Activated CD4-positive, alpha-beta T cell treated with anti-CD3 and anti-CD28 coated beads, Interleukin-2, amount 10 ng/mL, durations not matched to agents 24 days and 14 days (primary cell): ENCODE measurements around the gene HOXB9. TPM values are rescaled to one million over a fixed set of nuclear protein-coding genes. Genes with fewer than 3 reads are reported as not detected.

Experiments
- DNase-seq: peaks from one replicate; pipeline ENCODE4 v3.0.0; 2022
- H3K27ac Mint-ChIP-seq: one replicate; pipeline ENCODE4 v1.8.0; 2022; ENCODE audit warnings: mild to moderate bottlenecking, mixed read lengths
- H3K27me3 Mint-ChIP-seq: one replicate; pipeline ENCODE4 v1.8.0; 2022; ENCODE audit warnings: mixed read lengths
- H3K36me3 Mint-ChIP-seq: one replicate; pipeline ENCODE4 v1.8.0; 2022; ENCODE audit warnings: low read depth, mild to moderate bottlenecking, mixed read lengths
- H3K4me1 Mint-ChIP-seq: one replicate; pipeline ENCODE4 v1.8.0; 2021; ENCODE audit warnings: mixed read lengths
- H3K4me3 Mint-ChIP-seq: one replicate; pipeline ENCODE4 v1.8.0; 2022; ENCODE audit warnings: mild to moderate bottlenecking, moderate library complexity, mixed read lengths
- H3K9me3 Mint-ChIP-seq: one replicate; pipeline ENCODE4 v1.8.0; 2021; ENCODE audit warnings: mixed read lengths
- intact Hi-C: fragments of 100-400 bp; cut with micrococcal nuclease; formaldehyde crosslinking; loops from one replicate; pipeline ENCODE4 v1.15.1; 2023
- total RNA-seq: library from RNA; stranded (reverse); gene quantifications from 2 replicates; pipeline ENCODE4 v1.2.3, GENCODE V29; 2022

HOXB9 gene
- total RNA-seq, 1 donor from 2014 or later = 0.30 TPM

DNA sequence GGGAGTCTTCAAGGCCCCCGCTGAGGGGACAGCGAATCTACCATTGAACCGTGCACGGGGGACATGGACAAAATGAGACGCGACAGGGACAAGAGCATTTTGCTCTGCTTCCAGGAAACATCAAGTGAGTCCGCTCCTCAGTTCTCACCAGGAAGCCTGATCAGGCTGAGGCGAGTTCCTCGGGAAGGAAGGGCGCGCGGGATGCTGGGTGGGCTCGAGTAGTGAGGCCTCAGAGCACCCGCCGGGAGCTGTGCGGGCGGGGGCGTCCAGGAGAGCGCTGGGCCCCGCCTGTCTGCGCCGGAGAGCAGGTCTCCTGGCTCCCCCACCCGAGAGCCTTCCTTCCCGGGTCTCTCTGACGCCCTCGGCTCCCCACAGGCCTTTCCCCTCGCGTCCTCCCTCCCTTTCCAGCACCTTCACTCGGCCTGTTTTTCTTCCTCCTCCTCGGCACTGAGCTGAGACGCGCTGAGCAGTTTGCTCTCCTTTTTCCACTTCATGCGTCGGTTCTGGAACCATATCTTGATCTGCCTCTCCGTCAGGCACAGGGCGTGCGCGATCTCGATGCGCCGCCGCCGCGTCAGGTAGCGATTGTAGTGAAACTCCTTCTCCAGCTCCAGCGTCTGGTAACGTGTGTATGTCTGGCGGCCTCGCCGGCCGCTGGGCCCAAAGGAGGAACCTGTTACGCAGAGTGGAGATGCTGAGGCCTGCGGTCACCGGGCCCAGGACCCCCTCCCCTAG lies 30.0 kb downstream of the HOXB9 start:
- peak overlapping the region; percentile 71 for H3K4me3 Mint-ChIP-seq
- intact Hi-C loops = loop anchor here (2.0 to 10.0 kb wide), 5 partner anchors 15 to 491 kb away; partner anchors contain the start of genes CBX1, HOXB7, PRAC1 and PRAC2

GRCh38 chr17:48595278-48595999 lies 30.7 kb downstream of the HOXB9 start:
- H3K4me1 Mint-ChIP-seq = peaks cover 39% of the 10 kb centered on the region
- intact Hi-C loops = loop anchor here (5.0 to 10.0 kb wide), 4 partner anchors 127 to 491 kb away; partner anchors contain the start of genes CBX1, PRAC1, PRAC2 and SNX11
- peak overlapping the region; percentile 31 for H3K4me3 Mint-ChIP-seq
- H3K27ac Mint-ChIP-seq = no peak overlapping the region
- no peaks in the 10 kb centered on the region for H3K36me3 Mint-ChIP-seq
- peaks cover 87% of the 10 kb centered on the region for H3K27me3 Mint-ChIP-seq
- no peak for DNase-seq
- H3K9me3 Mint-ChIP-seq = no peaks in the 10 kb centered on the region

More for the DNA sequence above, 30.0 kb downstream of the HOXB9 start:
- peaks cover 89% of the 10 kb centered on the region for H3K27me3 Mint-ChIP-seq
- DNase-seq = peak; percentile 85
- H3K36me3 Mint-ChIP-seq = no peaks in the 10 kb centered on the region
- H3K4me1 Mint-ChIP-seq = peaks cover 42% of the 10 kb centered on the region
- H3K27ac Mint-ChIP-seq = no peak overlapping the region
- H3K9me3 Mint-ChIP-seq = no peaks in the 10 kb centered on the region

DNA sequence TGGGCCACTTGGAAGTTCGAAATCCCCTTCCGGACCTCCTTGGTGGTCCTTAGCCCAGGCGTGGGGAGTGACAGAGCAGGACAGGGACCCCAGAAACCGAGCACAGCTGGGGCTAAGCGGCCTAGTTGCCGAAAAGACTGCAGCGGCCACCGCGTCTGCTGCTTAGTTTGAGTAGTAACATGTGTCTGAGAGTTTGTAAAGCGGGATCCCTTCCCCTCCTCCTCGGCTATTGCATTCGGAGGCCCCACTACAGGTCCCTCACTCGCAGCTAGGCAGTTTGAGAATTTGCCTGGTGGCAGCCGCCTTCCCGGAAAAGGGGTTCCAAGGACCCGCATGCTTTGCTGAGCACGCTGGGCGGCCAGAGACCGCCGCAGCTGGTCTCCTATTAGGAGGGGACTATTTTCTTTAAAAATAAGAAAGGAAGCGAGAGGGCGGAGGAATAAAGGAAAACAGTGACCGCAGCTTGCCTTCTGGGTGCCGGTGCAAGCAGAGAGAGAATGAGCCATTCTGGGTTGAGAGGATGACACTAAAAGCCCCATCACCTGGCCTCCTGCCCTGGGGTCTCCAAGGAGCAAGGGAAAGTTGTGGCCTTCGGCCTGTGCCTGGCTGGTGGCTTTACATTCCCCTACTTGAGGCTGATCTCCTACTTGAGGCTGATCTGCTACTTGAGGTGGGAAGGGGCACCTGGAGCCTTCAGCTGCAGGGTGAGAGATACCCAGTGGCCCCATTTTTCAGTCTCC lies 31.4 kb downstream of the HOXB9 start:
- intact Hi-C loops = loop anchor here (1.0 to 10.0 kb wide), 6 partner anchors 33 to 490 kb away; partner anchors contain the start of genes CBX1, HOXB9, PRAC1 and PRAC2
- no peak for DNase-seq
- peaks cover 42% of the 10 kb centered on the region for H3K4me1 Mint-ChIP-seq
- peaks cover 87% of the 10 kb centered on the region for H3K27me3 Mint-ChIP-seq
- no peaks in the 10 kb centered on the region for H3K36me3 Mint-ChIP-seq
- H3K9me3 Mint-ChIP-seq = no peaks in the 10 kb centered on the region
- H3K27ac Mint-ChIP-seq = no peak overlapping the region
- H3K4me3 Mint-ChIP-seq = no peak overlapping the region

DNA sequence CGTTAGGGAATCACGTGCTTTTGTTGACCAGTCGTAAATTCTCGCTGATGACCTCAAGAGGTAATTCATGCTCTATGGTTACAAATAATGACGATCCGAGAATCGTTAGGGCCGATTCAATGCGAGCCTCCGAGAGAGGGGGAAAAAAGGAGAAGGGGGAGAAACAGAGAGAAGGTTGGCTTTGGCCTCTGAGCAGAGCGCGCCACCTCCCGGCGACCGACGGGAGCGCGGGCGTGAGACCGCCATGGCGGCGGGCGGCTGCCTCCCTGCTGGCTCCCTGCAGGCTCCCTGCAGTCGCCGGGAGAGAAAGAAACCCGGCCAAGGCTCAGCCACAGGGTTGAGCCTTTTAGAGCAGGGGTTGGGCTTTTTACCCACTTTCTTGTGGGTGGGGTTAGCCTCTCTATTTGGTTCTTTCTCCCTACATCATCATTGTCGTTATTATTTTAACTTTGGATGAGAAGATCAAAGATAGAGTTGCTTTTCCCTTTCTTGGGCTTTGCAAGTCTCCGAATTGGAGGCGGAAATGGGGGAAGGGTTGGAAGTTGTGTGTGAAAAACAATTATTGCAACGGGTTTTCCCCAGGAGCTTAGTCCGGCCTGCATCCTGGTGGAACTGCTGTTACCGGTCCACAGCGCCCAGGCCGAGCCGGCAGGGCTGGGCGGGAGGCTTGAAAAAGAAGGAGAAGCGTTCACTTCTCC lies 32.2 kb downstream of the HOXB9 start:
- Mint-ChIP-seq H3K27ac (no peak overlapping the region), H3K27me3 (peaks cover 87% of the 10 kb centered on the region), H3K4me3 (peak overlapping the region; percentile 85), H3K36me3 (no peaks in the 10 kb centered on the region), H3K9me3 (no peaks in the 10 kb centered on the region), H3K4me1 (peaks cover 45% of the 10 kb centered on the region)
- peak; percentile 96 for DNase-seq
- intact Hi-C loops = loop anchor here (1.0 to 10.0 kb wide), 7 partner anchors 33 to 489 kb away; partner anchors contain the start of genes CBX1, HOXB9 and SNX11

GRCh38 chr17:48593126-48593829 lies 32.9 kb downstream of the HOXB9 start, which contains the start of gene HOXB5:
Gene HOXB5, minus strand, starts transcription at chr17:48593779. Its CDS starts 97 bp downstream, at chr17:48593682.
- Mint-ChIP-seq H3K27me3 (peaks cover 86% of the 10 kb centered on the region), H3K9me3 (no peaks in the 10 kb centered on the region), H3K4me3 (peak within 1 kb of the TSS; percentile 85), H3K27ac (peak within 1 kb of the TSS; percentile 20), H3K36me3 (no peaks in the 10 kb centered on the region), H3K4me1 (peaks cover 41% of the 10 kb centered on the region)
- intact Hi-C loops = loop anchor here (2.0 to 10.0 kb wide), 6 partner anchors 34 to 488 kb away; partner anchors contain the start of genes CBX1, HOXB9 and SNX11
- DNase-seq = peak; percentile 82

DNA sequence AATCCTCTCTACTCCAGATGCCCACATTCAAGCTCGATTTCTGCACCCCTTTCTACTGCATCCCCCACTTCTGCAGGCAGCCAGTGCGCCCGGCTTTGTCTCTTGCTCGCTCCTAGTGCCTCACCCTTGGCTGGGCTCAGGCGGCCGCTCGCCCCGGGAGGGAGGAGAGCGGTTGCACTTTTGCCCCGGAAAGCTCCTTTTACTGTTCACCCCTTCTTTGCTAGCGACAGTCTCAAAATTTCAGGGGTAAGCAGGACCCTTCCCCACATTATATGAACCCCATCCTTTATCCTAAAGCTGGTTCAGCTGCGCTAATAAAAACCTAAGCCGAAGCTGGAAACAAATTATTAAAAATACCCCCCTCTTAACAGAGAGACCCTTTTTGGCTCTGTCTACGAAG lies 33.6 kb downstream of the HOXB9 start:
- H3K4me1 Mint-ChIP-seq = peaks cover 42% of the 10 kb centered on the region
- H3K9me3 Mint-ChIP-seq = no peaks in the 10 kb centered on the region
- peaks cover 86% of the 10 kb centered on the region for H3K27me3 Mint-ChIP-seq
- peak overlapping the region; percentile 85 for H3K4me3 Mint-ChIP-seq
- H3K36me3 Mint-ChIP-seq = no peaks in the 10 kb centered on the region
- no peak overlapping the region for H3K27ac Mint-ChIP-seq
- intact Hi-C loops = loop anchor here (2.0 to 10.0 kb wide), 6 partner anchors 35 to 488 kb away; partner anchors contain the start of genes CBX1, HOXB9 and SNX11
- peak; percentile 80 for DNase-seq

GRCh38 chr17:48592057-48592514 lies 34.1 kb downstream of the HOXB9 start:
- Mint-ChIP-seq H3K9me3 (no peaks in the 10 kb centered on the region), H3K27ac (no peak overlapping the region), H3K4me3 (peak overlapping the region; percentile 36), H3K27me3 (peaks cover 86% of the 10 kb centered on the region), H3K36me3 (no peaks in the 10 kb centered on the region), H3K4me1 (peaks cover 42% of the 10 kb centered on the region)
- intact Hi-C loops = loop anchor here (2.0 to 10.0 kb wide), 6 partner anchors 35 to 487 kb away; partner anchors contain the start of genes CBX1, HOXB9 and SNX11
- no peak for DNase-seq

DNA sequence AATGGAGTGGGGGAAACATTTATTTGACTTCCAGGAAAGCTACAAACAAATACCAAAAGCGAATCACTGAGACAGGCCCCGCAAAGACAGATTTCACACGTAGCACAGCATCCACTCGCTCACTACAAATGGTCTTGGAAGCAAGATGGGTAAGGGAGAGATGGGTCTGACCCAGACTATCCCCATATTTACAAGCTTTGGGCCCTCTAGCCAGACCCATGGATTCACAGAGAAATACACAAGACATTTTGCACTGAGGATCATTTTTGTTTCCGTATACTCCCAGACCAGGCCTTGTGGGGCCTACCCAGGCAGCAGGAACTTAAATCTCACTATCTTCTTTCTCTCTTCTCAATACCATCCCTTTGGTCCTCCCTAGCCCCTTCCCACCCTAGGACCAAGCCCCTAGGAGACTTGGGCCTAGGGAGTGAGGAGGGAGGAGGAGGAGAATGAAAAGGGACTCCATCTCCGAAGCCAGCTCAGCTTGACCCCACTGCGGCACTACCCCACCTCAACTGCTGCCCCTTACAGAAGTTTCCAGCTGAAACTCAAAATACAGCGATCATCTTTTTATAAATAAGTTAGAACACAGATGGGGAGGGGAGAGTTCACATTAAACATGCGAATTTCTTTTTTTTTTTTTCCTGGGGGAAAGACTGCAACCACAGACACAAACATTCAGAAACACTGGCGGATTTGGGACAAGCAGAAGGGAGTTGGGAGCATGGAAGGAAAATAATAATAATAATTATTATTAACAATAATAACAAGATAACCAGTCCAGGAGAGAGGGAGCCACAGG lies 34.7 kb downstream of the HOXB9 start:
- intact Hi-C loops = loop anchor here (2.0 to 10.0 kb wide), 6 partner anchors 36 to 487 kb away; partner anchors contain the start of genes CBX1, HOXB9 and SNX11
- no peak for DNase-seq
- H3K36me3 Mint-ChIP-seq = no peaks in the 10 kb centered on the region
- H3K4me1 Mint-ChIP-seq = peaks cover 41% of the 10 kb centered on the region
- peak overlapping the region; percentile 36 for H3K4me3 Mint-ChIP-seq
- H3K27me3 Mint-ChIP-seq = peaks cover 85% of the 10 kb centered on the region
- no peaks in the 10 kb centered on the region for H3K9me3 Mint-ChIP-seq
- no peak overlapping the region for H3K27ac Mint-ChIP-seq

- H3K4me3 Mint-ChIP-seq = no peak overlapping the region
- H3K27ac Mint-ChIP-seq = no peak overlapping the region
These were observed 35.5 kb downstream of the HOXB9 start for GRCh38 chr17:48590607-48591161.

DNA sequence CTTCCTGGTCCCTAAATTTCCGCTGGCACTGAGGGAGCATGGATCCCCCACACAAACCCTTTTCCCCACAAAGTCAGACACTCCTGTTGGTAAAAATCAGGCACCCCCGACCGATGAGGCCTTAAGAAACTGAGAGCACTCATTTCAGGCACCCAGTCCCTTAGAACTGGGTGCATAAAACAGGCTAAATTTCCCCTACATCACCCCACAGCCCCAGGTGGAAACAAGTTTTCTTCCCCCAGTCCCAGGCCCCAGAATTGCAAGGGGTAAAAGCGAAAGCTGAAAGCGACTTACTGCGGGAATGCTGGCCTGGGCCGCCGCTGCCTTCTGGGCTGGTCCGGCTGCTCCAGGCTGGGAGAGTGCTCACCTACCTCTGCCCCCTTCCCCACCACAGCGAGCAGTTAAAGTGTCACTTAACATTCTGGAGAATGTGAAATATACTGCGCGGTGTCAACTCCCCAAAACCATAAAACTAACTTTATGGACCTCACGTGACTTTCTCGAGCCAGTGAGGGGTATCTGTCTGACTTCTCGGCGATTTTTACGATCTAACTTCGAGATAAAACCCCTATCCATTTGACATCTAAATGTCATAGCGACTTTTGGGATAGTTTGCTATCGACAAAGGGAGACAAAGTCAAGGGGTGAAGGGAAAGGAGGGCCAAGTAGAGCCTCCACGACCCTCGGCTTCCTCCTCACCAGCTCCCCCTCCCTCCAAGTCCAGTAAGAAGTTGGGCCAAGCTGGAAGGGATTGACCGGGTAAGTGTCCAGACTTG lies 36.1 kb downstream of the HOXB9 start, which contains the start of gene HOXB3:
TSS of gene HOXB3 (minus strand) at position 411 of the 776 bp plus-strand sequence. CDS start 37,767 bp downstream, outside the sequence.
- no peaks in the 10 kb centered on the region for H3K36me3 Mint-ChIP-seq
- peaks cover 51% of the 10 kb centered on the region for H3K4me1 Mint-ChIP-seq
- H3K4me3 Mint-ChIP-seq = peak within 1 kb of the TSS; percentile 4
- intact Hi-C loops = loop anchor here (5.0 to 10.0 kb wide), 4 partner anchors 37 to 485 kb away; partner anchors contain the start of genes CBX1, HOXB9 and SNX11
- no peak within 1 kb of the TSS for H3K27ac Mint-ChIP-seq
- peaks cover 82% of the 10 kb centered on the region for H3K27me3 Mint-ChIP-seq
- no peak for DNase-seq
- no peaks in the 10 kb centered on the region for H3K9me3 Mint-ChIP-seq

More at GRCh38 chr17:48590607-48591161, 35.5 kb downstream of the HOXB9 start:
- peaks cover 44% of the 10 kb centered on the region for H3K4me1 Mint-ChIP-seq
- intact Hi-C loops = loop anchor here (5.0 to 10.0 kb wide), 4 partner anchors 37 to 486 kb away; partner anchors contain the start of genes CBX1, HOXB9 and SNX11
- peaks cover 86% of the 10 kb centered on the region for H3K27me3 Mint-ChIP-seq
- no peak for DNase-seq
- H3K9me3 Mint-ChIP-seq = no peaks in the 10 kb centered on the region
- no peaks in the 10 kb centered on the region for H3K36me3 Mint-ChIP-seq
